Activated T-cell treated with anti-CD3 and anti-CD28 coated beads for 48 hours (primary cell): Measurements from ENCODE around the gene PDPK1.
"Not testable (repeated sequence)": the region's sequence is repeated elsewhere in the genome, so short reads cannot be mapped to it uniquely, and the experiment has no call there.

Source experiments
- DNase-seq: peaks from one replicate; pipeline ENCODE4 v3.0.0-alpha.2; 2020; ENCODE audit warnings: low read depth

Gene PDPK1

GRCh38 chr16:2523801-2524231 lies 14.0 kb upstream of the PDPK1 start:
- DNase-seq = no peak

GRCh38 chr16:2524339-2524938 lies 13.4 kb upstream of the PDPK1 start:
- DNase-seq = no peak

GRCh38 chr16:2526135-2526534 lies 11.7 kb upstream of the PDPK1 start:
- DNase-seq = no peak

- no peak for DNase-seq
Observed at GRCh38 chr16:2527071-2527783, 10.6 kb upstream of the PDPK1 start.

- DNase-seq = no peak
Observed at GRCh38 chr16:2527784-2528100, 10.1 kb upstream of the PDPK1 start.

- no peak for DNase-seq
Observed at GRCh38 chr16:2528161-2529060, 9.4 kb upstream of the PDPK1 start.

GRCh38 chr16:2529061-2529931 lies 8.5 kb upstream of the PDPK1 start:
- DNase-seq = no peak

- DNase-seq = no peak
Observed at GRCh38 chr16:2529961-2530628, 7.7 kb upstream of the PDPK1 start.

GRCh38 chr16:2530629-2531318 lies 7.0 kb upstream of the PDPK1 start:
- no peak for DNase-seq

- DNase-seq = no peak
Observed at GRCh38 chr16:2531371-2531695, 6.5 kb upstream of the PDPK1 start, which contains the start of gene CEMP1. Gene CEMP1, minus strand, starts transcription at chr16:2531408. Its CDS starts 335 bp downstream, at chr16:2531073.

- DNase-seq = peak; percentile 97
Observed at GRCh38 chr16:2531696-2532493, 5.9 kb upstream of the PDPK1 start.

- peak; percentile 60 for DNase-seq
Observed at GRCh38 chr16:2532494-2533141, 5.2 kb upstream of the PDPK1 start.

- DNase-seq = not testable (repeated sequence)
Observed at GRCh38 chr16:2533142-2533755, 4.6 kb upstream of the PDPK1 start.

- DNase-seq = no peak
Observed at GRCh38 chr16:2533912-2534311, 3.9 kb upstream of the PDPK1 start.

- not testable (repeated sequence) for DNase-seq
Observed at GRCh38 chr16:2534335-2534734, 3.5 kb upstream of the PDPK1 start.

- DNase-seq = no peak
Observed at GRCh38 chr16:2535625-2536013, 2.2 kb upstream of the PDPK1 start.

GRCh38 chr16:2539192-2539844 lies 1.5 kb downstream of the PDPK1 start:
- not testable (repeated sequence) for DNase-seq

- DNase-seq = not testable (repeated sequence)
Observed at GRCh38 chr16:2539845-2540458, 2.1 kb downstream of the PDPK1 start.
